Measurements from ENCODE around the gene SMARCB1. TPM values are rescaled to one million over a fixed set of nuclear protein-coding genes. Genes with fewer than 3 reads are reported as not detected.

SMARCB1 gene
- total and polyA plus RNA-seq, 2 experiments from 2014 or later, result 114 to 132 TPM

DNA sequence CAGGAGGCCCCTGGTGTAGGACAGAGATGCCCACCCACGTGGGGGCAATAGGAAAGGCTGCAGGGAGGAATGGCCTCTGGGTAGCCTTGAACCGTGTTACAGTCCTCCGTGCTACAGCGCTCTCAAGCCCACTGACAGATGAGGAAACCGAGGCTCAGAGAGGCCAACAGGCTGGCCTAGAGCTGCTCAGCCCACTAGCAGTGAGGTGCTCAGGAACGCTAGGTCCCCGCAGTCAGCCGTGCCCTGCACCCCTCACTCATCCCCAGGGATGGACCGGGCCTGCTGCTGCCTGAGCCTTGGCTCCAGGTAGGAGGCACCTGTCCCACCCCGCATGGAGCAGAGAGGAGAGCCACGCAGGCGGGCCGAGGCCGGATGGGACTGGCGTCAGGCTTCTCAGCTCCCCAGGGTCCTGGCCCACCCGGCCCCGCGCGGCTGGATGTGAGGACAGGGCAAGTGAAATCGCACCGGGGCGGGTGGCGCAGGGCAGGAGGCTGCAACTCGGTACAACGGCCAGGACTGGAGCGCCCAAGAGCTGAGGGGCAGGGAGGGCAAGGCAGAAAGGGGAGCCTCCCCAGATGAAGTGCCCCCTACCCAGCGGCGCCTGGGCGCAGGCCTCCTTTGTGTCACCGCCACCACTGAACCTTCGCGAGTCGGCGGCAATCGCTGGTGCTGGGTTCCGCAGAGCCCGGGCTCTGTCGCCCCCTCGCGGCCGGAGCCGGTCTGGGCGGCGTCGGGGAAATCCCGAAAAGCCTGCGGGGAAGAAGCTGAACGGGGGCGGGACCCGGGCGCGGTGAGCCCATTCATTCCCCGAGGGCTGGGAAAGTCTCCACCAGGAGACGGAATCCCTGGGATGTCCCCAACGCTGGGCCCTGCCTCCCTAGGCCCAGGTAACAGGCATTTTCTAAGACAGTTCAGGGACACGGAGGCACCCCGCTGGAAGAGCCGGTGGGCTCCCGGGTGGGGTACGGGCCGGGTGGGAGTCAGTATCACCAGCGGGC, 62.5 kb downstream of the SMARCB1 start:
- no peaks in the 10 kb centered on the region for H3K79me2 ChIP-seq (replicated peaks; ENCODE audit: insufficient read depth)
- H3K27ac Mint-ChIP-seq, result no peak overlapping the region
- peaks cover 24% of the 10 kb centered on the region for H3K4me1 ChIP-seq (ENCODE audit: insufficient read depth)
- peak overlapping the region; percentile 95 for H2AFZ ChIP-seq
- H3K4me3 Mint-ChIP-seq, result no peak overlapping the region
- peaks cover 31% of the 10 kb centered on the region for H3K27me3 Mint-ChIP-seq (ENCODE audit: insufficient read depth, low read depth, poor library complexity)
- H3K27ac ChIP-seq (ENCODE audit: low read depth), result no peak overlapping the region
- DNase-seq (ENCODE audit: low spot score), result peak; percentile 91
- H3K4me3 ChIP-seq, result peak overlapping the region; percentile 26; the same call in 1 of the 2 replicates
- TF ChIP-seq EZH2phosphoT487 (IDR thresholded peaks at IDR 0.05; ENCODE audit: unreplicated experiment) (no peak), POLR2AphosphoS5 (IDR thresholded peaks at IDR 0.05; ENCODE audit: low read depth) (no peak), CTCF (conservative IDR thresholded peaks at IDR 0.05; ENCODE audit: low read depth in 2 of 2) (peak; percentile 81 to 94), ZNF331 (CRISPR knock-in tag; IDR thresholded peaks at IDR 0.05; ENCODE audit: low read depth) (no peak), CREB1 (CRISPR knock-in tag; IDR thresholded peaks at IDR 0.05; ENCODE audit: low read depth) (peak; percentile 62), STAT1 (IDR thresholded peaks at IDR 0.05; ENCODE audit: unreplicated experiment) (no peak), NANOG (IDR thresholded peaks at IDR 0.05; ENCODE audit: borderline replicate concordance) (no peak), EZH2 (IDR thresholded peaks at IDR 0.05; ENCODE audit: low read depth, unreplicated experiment) (no peak), JUNB (IDR thresholded peaks at IDR 0.05; ENCODE audit: unreplicated experiment) (no peak), ZNF114 (CRISPR knock-in tag; IDR thresholded peaks at IDR 0.05) (no peak), ZNF462 (CRISPR knock-in tag; IDR thresholded peaks at IDR 0.05) (no peak)
- TF ChIP-seq, protein P1, sequence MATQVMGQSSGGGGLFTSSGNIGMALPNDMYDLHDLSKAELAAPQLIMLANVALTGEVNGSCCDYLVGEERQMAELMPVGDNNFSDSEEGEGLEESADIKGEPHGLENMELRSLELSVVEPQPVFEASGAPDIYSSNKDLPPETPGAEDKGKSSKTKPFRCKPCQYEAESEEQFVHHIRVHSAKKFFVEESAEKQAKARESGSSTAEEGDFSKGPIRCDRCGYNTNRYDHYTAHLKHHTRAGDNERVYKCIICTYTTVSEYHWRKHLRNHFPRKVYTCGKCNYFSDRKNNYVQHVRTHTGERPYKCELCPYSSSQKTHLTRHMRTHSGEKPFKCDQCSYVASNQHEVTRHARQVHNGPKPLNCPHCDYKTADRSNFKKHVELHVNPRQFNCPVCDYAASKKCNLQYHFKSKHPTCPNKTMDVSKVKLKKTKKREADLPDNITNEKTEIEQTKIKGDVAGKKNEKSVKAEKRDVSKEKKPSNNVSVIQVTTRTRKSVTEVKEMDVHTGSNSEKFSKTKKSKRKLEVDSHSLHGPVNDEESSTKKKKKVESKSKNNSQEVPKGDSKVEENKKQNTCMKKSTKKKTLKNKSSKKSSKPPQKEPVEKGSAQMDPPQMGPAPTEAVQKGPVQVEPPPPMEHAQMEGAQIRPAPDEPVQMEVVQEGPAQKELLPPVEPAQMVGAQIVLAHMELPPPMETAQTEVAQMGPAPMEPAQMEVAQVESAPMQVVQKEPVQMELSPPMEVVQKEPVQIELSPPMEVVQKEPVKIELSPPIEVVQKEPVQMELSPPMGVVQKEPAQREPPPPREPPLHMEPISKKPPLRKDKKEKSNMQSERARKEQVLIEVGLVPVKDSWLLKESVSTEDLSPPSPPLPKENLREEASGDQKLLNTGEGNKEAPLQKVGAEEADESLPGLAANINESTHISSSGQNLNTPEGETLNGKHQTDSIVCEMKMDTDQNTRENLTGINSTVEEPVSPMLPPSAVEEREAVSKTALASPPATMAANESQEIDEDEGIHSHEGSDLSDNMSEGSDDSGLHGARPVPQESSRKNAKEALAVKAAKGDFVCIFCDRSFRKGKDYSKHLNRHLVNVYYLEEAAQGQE (IDR thresholded peaks at IDR 0.05; ENCODE audit: unreplicated experiment), result no peak
- TF ChIP-seq, protein P2, sequence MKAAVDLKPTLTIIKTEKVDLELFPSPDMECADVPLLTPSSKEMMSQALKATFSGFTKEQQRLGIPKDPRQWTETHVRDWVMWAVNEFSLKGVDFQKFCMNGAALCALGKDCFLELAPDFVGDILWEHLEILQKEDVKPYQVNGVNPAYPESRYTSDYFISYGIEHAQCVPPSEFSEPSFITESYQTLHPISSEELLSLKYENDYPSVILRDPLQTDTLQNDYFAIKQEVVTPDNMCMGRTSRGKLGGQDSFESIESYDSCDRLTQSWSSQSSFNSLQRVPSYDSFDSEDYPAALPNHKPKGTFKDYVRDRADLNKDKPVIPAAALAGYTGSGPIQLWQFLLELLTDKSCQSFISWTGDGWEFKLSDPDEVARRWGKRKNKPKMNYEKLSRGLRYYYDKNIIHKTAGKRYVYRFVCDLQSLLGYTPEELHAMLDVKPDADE (IDR thresholded peaks at IDR 0.05), result no peak
- no peaks in the 10 kb centered on the region for H3K27me3 ChIP-seq (ENCODE audit: insufficient read depth)
- no peaks in the 10 kb centered on the region for H3K36me3 Mint-ChIP-seq (ENCODE audit: low read depth)
- peaks cover 32% of the 10 kb centered on the region for H3K4me1 Mint-ChIP-seq
- peak; percentile 85 for ATAC-seq
- no peaks in the 10 kb centered on the region for H3K36me3 ChIP-seq (ENCODE audit: insufficient read depth)
- H3K9me3 Mint-ChIP-seq, result no peaks in the 10 kb centered on the region
- no peaks in the 10 kb centered on the region for H4K20me1 ChIP-seq (replicated peaks; ENCODE audit: insufficient read depth)
- peaks cover 15% of the 10 kb centered on the region; the same call in 1 of the 2 replicates for H3F3A ChIP-seq (replicated peaks; ENCODE audit: low read depth)
- no peaks in the 10 kb centered on the region for H3K9me2 ChIP-seq (ENCODE audit: insufficient read depth)
- H3K4me2 ChIP-seq, result peak overlapping the region; percentile 68

All from GM23338 (cell line).